Measurements from ENCODE around the gene SUMO4.

The SUMO4 gene

DNA sequence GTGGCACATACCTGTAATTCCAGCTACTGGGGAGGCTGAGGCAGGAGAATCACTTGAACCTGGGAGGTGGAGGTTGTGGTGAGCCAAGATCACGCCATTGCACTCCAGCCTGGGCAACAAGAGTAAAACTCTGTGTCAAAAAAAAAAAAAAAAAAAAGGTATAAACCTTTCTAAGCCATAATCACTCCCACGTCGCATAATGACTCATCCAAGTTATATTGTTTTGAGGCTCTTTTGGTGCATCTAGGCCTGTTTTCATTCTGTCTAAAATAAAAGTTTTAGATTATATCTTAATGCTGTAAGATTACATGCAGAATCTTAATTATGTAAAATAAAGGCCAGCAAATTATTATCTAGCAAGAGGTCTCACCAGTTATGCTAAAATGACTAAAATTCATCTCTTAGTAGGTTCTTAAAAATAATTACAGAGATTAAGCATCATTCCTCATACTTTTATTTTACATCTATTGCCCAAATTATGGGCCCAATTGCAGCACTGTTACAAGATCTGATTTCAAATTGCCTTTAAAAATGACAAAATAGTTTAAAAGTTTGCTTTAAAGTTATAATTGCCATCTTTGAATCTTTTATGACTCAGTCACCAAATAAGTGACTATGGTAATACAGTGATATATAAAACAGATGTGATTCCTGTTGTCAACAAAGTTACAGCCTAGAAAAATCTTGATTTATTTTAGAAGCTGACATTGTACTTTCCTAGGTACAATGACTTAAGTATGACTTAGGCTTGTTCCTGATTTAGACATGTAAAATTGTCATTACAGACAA, 10.4 kb upstream of the SUMO4 start:
- DNase-seq (ENCODE audit: low spot score): peak; percentile 4

DNA sequence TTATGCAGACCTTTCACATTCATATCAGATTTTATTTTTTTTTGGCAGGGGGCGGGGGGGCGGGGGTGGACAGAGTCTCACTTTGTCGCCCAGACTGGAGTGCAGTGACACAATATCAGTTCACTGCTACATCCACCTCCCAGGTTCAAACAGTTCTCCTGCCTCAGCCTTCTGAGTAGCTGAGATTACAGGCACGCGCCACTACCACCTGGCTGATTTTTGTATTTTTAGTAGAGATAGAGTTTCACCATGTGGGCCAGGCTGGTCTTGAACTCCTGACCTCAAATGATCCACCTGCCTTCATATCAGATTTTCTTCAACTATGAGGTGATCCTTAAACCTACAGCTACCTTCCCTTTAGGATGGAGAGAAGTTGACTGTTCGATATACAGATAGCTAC, 8.0 kb upstream of the SUMO4 start:
- no peak for DNase-seq (ENCODE audit: low spot score)

- DNase-seq (ENCODE audit: low spot score): no peak
Measured at GRCh38 chr6:149392535-149392934, 7.5 kb upstream of the SUMO4 start.

DNA sequence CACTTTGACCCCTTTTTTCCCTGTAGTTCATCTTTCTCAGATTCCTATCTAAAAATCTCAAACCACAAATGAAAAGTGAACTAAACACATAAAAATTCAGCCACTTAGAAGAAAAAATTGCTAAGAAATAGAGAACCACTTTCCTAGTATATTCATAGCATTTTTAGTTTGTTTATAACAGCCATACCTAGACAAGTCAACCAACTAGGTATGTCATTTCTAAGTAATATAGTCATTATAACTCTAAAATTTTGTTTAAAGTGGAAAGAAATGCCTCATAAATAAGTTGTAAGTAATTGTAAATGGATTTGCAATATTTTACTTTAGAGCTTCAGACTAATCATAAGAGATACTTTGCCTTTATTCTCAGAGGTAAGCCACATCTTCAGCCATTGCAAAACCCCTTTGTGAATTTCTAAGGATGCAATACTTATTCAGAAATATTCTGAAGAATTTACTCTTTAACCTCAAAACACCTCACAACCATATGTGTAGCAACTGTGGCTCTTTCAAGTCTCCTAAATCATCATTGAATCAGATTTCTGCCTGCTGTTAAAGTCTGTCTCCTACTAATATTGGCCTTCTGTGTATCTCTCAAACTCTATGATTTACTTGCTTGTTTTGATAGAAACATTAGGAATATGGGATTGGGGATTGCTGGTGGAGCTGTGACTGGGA, 6.9 kb upstream of the SUMO4 start:
- DNase-seq (ENCODE audit: low spot score): peak; percentile 4

DNA sequence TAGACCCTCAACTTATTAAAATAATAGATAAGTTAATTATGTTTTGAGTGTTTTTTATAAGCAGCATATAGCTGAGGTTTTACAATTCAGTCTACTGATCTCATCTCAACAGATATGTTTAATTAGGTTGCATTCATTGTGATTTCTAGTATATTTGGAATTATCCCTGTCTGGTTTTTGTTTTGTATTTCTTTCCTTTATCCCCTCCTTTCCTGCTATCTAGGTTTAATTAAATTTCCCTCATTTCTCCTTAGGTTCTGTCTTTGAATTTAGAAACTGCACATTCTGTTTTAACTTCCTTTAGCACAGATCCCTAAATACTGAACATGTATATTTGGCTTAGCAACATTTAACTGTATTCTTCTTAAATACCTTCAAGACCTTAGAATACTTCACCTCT, 4.9 kb upstream of the SUMO4 start:
- DNase-seq (ENCODE audit: low spot score): no peak

- no peak for DNase-seq (ENCODE audit: low spot score)
Measured at GRCh38 chr6:149397384-149397783, 2.7 kb upstream of the SUMO4 start.

- DNase-seq (ENCODE audit: low spot score): no peak
Measured at GRCh38 chr6:149403534-149403933, 3.5 kb downstream of the SUMO4 start.

- DNase-seq (ENCODE audit: low spot score): peak; percentile 12
Measured at GRCh38 chr6:149405823-149406765, 6.0 kb downstream of the SUMO4 start.

DNA sequence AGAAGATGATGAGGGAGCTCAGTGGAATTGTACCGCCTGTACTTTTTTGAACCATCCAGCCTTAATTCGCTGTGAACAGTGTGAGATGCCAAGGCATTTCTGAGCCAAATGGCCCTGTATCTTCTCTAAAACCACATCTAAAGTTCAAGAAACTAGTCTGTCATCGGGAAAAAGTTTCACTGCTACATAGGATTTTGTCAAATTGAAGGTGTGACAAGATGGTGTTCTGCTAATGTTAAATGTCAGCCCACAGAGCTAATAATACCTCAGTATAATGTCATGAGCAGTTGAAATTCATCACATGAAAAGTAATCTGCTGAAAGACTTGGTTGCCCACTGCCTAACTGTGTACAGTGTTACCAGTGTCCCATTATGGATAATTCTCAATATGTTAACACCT, 9.6 kb downstream of the SUMO4 start:
- no peak for DNase-seq (ENCODE audit: low spot score)

DNA sequence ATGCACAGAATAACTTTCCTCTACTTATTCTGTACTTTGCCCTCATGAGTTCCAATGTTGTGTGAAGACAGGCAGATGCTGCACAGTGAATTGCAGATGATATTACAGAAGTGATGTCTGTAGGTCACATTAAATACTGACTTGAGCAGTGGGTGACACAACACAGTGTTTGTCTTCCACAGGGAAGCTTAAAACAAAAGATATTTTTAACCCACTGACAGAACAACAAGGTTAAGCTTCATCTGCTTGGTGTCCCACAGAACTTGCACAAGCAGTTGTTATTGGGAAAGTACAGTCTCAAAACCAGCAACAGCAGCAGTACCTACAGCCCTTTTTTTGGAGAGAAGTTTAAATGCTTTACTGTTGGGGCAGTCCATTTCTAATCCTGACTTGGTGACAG, 10.5 kb downstream of the SUMO4 start:
- DNase-seq (ENCODE audit: low spot score): no peak

DNA sequence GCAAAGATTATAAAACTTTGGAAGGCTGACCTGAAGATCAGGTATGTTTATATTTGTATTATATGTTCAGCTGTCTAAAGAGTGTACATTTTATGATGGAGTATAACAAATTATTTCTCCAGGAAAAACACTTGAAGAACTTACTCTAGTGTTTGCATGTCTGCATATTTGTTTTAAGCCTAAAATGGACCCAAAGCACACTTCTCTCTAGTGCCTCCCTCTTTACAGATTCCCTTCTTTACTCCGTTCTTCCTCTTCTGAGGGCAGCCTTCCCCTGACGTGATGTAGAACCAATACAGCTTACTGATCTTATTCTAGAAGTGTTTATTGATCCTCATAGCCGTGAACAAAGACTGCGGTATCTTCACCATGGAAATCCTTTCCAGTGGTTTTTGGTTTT, 13.9 kb downstream of the SUMO4 start:
- DNase-seq (ENCODE audit: low spot score): no peak

DNA sequence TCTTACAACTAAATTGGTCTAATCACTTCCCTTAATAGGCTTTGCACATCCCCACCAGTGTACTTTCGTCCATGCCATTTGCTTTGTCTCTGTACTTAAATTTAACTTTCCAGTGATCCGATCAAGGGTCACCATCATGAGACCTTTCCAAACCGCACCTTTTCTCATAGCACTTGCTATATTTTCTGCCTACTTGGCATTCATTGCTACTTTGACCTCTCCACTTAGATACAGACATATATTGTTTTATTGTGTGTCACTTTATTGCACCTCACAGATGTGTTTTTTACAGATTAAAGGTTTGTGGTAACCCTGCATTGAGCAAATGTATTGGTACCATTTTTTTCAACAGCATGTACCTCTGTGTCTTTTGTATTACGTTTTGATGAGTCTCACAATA, 14.8 kb downstream of the SUMO4 start:
- DNase-seq (ENCODE audit: low spot score): no peak

DNA sequence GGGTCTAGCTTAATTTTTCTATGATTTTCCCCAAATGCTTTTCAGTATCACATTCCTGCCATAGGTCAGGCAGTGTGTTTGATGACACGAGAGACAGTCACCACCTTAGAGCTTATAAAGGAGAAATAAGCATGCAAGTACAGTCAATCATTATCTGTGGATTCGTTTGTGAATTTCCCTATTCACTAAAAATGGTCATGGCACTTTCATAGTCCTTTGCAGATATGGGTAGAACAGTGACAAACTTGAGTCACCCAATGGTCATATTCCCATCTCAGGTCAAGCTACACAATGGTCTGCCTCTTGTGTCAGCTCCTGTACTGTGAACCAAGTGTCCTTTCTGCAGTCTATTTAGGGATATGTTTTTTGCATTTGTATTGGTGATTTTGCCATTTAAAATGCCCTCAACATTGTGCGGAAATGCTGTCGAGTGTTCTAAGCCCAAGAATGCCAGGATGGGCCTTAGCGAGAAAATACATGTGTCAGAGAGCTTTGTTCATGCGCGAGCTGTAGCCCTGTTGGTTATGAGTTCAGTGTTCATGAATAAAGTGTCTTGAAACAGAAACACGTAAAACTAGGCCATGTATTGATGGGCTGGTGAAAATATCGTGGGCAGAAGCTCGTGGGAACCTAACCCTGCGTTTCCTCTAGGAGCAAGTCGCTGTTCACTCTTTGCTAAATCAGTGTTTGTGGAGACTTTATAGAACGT, 19.8 kb downstream of the SUMO4 start:
- DNase-seq (ENCODE audit: low spot score): no peak

DNA sequence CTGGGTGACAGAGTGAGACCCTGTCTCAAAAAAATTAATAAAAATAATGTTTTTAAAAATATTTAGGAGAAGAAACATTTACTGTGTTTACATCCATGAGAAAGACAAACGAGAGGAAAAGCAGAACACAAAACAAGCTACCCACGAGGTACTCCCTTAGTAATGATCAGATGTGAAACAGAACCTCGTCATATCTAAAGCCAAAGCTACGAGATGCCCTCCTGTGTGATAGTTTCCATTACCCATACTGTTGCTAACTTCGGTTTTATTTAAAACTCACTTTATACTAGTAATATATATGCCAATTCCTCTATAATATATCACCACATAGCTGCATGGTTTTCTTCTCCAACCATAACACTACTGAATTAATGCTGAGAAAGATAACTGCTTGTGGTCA, 21.1 kb downstream of the SUMO4 start:
- DNase-seq (ENCODE audit: low spot score): no peak

DNA sequence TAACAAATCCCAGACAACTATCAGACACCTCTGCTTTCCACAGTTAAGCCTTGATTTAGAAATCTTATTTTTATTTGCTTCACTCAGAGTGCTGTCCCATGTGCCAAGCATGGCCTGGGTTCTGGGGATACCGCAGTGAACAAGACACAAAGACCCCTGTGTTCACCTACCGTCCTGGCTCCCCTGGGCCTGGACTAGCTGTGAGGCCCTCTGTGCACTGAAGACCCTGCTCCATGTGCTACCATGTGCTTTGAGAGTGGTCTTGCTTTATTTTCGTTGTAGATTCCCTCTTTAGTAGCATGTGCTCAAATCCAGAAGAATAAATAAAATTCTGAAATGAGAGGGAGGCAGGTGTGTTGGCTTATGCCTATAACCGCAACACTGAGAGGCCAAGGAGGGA, 22.5 kb downstream of the SUMO4 start:
- no peak for DNase-seq (ENCODE audit: low spot score)

GRCh38 chr6:149423964-149424440, 23.9 kb downstream of the SUMO4 start:
- DNase-seq (ENCODE audit: low spot score): no peak

DNA sequence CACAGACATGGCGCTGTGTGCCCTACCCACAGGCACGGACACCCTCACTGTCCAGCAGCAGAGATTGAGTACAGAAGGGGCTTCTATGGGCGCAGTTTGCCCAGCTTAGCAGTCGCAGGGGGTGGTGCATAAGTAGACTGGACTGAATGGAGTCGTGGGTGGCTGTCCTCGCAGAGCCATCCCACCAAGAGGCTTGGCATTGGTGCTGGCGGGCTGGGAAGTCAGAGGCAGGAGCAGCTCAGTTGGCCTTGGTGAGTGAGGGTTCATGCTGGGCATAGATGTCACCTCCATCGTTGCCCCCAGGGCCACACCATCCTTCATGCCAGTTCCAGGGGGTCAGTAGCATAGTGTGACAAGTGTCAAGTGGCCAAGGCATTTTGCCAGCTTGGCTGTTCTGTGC, 25.2 kb downstream of the SUMO4 start:
- DNase-seq (ENCODE audit: low spot score): no peak

GRCh38 chr6:149425754-149426153, 25.7 kb downstream of the SUMO4 start:
- DNase-seq (ENCODE audit: low spot score): no peak

GRCh38 chr6:149428606-149429005, 28.5 kb downstream of the SUMO4 start:
- DNase-seq (ENCODE audit: low spot score): no peak

GRCh38 chr6:149429427-149430360, 29.6 kb downstream of the SUMO4 start:
- DNase-seq (ENCODE audit: low spot score): no peak

All from AG08395 (cell line).